HCT116 (cell line): ENCODE measurements around the gene TMEM205. TPM values are rescaled to one million over a fixed set of nuclear protein-coding genes. Genes with fewer than 3 reads are reported as not detected.

Experiments used
- ATAC-seq: fragments of 200-7000 bp; cut with Tn5 transposase; 2 replicates; pipeline ENCODE4 v1.9.1; 2020; ENCODE audit warnings: mild to moderate bottlenecking, moderate library complexity
- BruUV-seq: library from RNA; stranded (reverse); fragments of 400-500 nt; replicated peaks from 2 replicates; lab custom pipeline; 2021; lab: Mats Ljungman, UMichigan
- CTCF ChIA-PET: fragments of 300-600 bp; sonication (Branson Sonifier 250); formaldehyde crosslinking; loops from one replicate; lab custom pipeline; 2021; ENCODE audit warnings: antibody characterized with exemption; lab: Charles Lee
- POLR2A ChIA-PET: fragments of 300-600, 350-600 bp; sonication (Branson Sonifier 250); formaldehyde crosslinking; loops from one replicate; lab custom pipeline; 2021; ENCODE audit warnings: antibody characterized with exemption; lab: Charles Lee
- RAD21 ChIA-PET, 2 experiments: fragments of 300-600 bp; sonication (Branson Sonifier 250); formaldehyde crosslinking; loops; one replicate each; lab custom pipeline; 2023; ENCODE audit warnings: low total read pairs in 2 of 2; ENCODE audit not compliant: uncharacterized antibody in 2 of 2, unreplicated experiment in 2 of 2, low non-redundant PET in 1 of 2; lab: Charles Lee
- DNase-seq: peaks from one replicate; pipeline ENCODE4 v3.0.0-alpha.2; 2010; ENCODE audit warnings: low read depth, low spot score
- H2AFZ ChIP-seq: fragments of 200-600 bp; shearing (Covaris generic), sonication (generic); 2 replicates; pipeline ENCODE4 v1.6.1; 2017; ENCODE audit warnings: low read depth, mixed run types, mixed read lengths, antibody characterized with exemption, low read length; ENCODE audit not compliant: poor library complexity, severe bottlenecking
- H3K27ac ChIP-seq: 2 replicates; pipeline ENCODE4 v1.5.1; 2012; ENCODE audit warnings: low read depth, low read length
- H3K27me3 ChIP-seq: fragments of 200-600 bp; sonication (generic); 2 replicates; pipeline ENCODE4 v1.6.1; 2016; ENCODE audit warnings: mixed run types, low read length, mixed read lengths; ENCODE audit not compliant: insufficient read depth
- H3K36me3 ChIP-seq, 2 experiments: fragments of 200-500 bp in 1 of 2; fragments of 200-600 bp in 1 of 2; sonication (Bioruptor generic) in 1 of 2; sonication (generic) in 1 of 2; 2 replicates each; pipeline versions ENCODE4 v1.5.1 to v1.6.1; 2014 to 2016; ENCODE audit warnings: low read length in 2 of 2, inconsistent platforms in 1 of 2, mixed read lengths in 1 of 2, mixed run types in 1 of 2; ENCODE audit not compliant: insufficient read depth in 2 of 2, control insufficient read depth in 1 of 2
- H3K4me1 ChIP-seq, 2 experiments: fragments of 200-600 bp in 1 of 2; sonication (generic) in 1 of 2; 2 replicates each; pipeline versions ENCODE4 v1.5.1 to v1.6.1; 2012 to 2017; ENCODE audit warnings: low read length in 2 of 2, inconsistent platforms in 1 of 2, mild to moderate bottlenecking in 1 of 2, mixed read lengths in 1 of 2, mixed run types in 1 of 2, moderate library complexity in 1 of 2; ENCODE audit not compliant: insufficient read depth in 2 of 2, control insufficient read depth in 1 of 2
- H3K4me2 ChIP-seq: fragments of 200-600 bp; sonication (generic); 2 replicates; pipeline ENCODE4 v1.6.1; 2017; ENCODE audit warnings: mixed run types, low read length, mixed read lengths
- H3K4me3 ChIP-seq, 2 experiments: fragments of 200-600 bp in 1 of 2; sonication (generic) in 1 of 2; replicated peaks in 1 of 2; 2 replicates each; pipeline ENCODE4 v1.5.1; 2011 to 2016; ENCODE audit warnings: low read length in 2 of 2, control low read depth in 1 of 2, low read depth in 1 of 2, mild to moderate bottlenecking in 1 of 2, mixed read lengths in 1 of 2, mixed run types in 1 of 2
- H3K79me2 ChIP-seq: fragments of 200-600 bp; sonication (generic); 2 replicates; pipeline ENCODE4 v1.6.1; 2017; ENCODE audit warnings: mild to moderate bottlenecking, mixed run types, low read length, moderate library complexity, mixed read lengths; ENCODE audit not compliant: insufficient read depth
- H3K9ac ChIP-seq: fragments of 200-600 bp; sonication (generic); 2 replicates; pipeline ENCODE4 v1.6.1; 2016; ENCODE audit warnings: low read length, mixed read lengths
- H3K9me2 ChIP-seq: fragments of 200-600 bp; sonication (generic), shearing (Covaris generic); 2 replicates; pipeline ENCODE4 v1.6.1; 2017; ENCODE audit warnings: mixed run types, mild to moderate bottlenecking, moderate library complexity; ENCODE audit not compliant: insufficient read depth
- H3K9me3 ChIP-seq, 2 experiments: fragments of 200-500 bp in 1 of 2; fragments of 200-600 bp in 1 of 2; sonication (Bioruptor generic) in 1 of 2; sonication (generic) in 1 of 2; 2 replicates each; pipeline ENCODE4 v1.6.1; 2014 to 2017; ENCODE audit warnings: low read length in 2 of 2, mixed read lengths in 2 of 2, inconsistent platforms in 1 of 2, low read depth in 1 of 2, mild to moderate bottlenecking in 1 of 2, mixed run types in 1 of 2, moderate library complexity in 1 of 2; ENCODE audit not compliant: control insufficient read depth in 1 of 2, insufficient read depth in 1 of 2
- H4K20me1 ChIP-seq: fragments of 200-600 bp; sonication (generic), shearing (Covaris generic); 2 replicates; pipeline ENCODE4 v1.6.1; 2017; ENCODE audit warnings: mixed run types, mild to moderate bottlenecking, moderate library complexity; ENCODE audit not compliant: insufficient read depth
- CEBPB ChIP-seq: IDR thresholded peaks from 2 replicates; pipeline ENCODE4 v1.6.1; 2012; ENCODE audit warnings: low read depth
- EGR1 ChIP-seq: IDR thresholded peaks from 2 replicates; pipeline ENCODE4 v1.6.1; 2012; ENCODE audit warnings: low read depth
- EZH2 ChIP-seq: fragments of 200-600 bp; sonication (generic); IDR thresholded peaks from 2 replicates; pipeline ENCODE4 v1.6.1; 2017; ENCODE audit warnings: antibody characterized with exemption, mixed run types
- EZH2phosphoT487 ChIP-seq: fragments of 200-600 bp; IDR thresholded peaks from 2 replicates; pipeline ENCODE4 v1.6.1; 2018; ENCODE audit warnings: antibody characterized with exemption, borderline replicate concordance
- FOSL1 ChIP-seq: IDR thresholded peaks from 2 replicates; pipeline ENCODE4 v1.6.1; 2012; ENCODE audit warnings: low read depth
- JUND ChIP-seq: IDR thresholded peaks from 2 replicates; pipeline ENCODE4 v1.6.1; 2012
- POLR2A ChIP-seq: IDR thresholded peaks from 2 replicates; pipeline ENCODE4 v1.7.0; 2011; ENCODE audit warnings: borderline replicate concordance; ENCODE audit not compliant: insufficient read depth, insufficient read length; ENCODE audit errors: extremely low read depth
- POLR2AphosphoS5 ChIP-seq: IDR thresholded peaks from 2 replicates; pipeline ENCODE4 v1.6.1; 2011; ENCODE audit warnings: mild to moderate bottlenecking, low read depth, low read length, moderate library complexity
- SIN3A ChIP-seq: IDR thresholded peaks from 2 replicates; pipeline ENCODE4 v1.6.1; 2012; ENCODE audit warnings: low read depth
- SP1 ChIP-seq: IDR thresholded peaks from 2 replicates; pipeline ENCODE4 v1.6.1; 2012; ENCODE audit warnings: low read depth
- SRF ChIP-seq: IDR thresholded peaks from 2 replicates; pipeline ENCODE4 v1.6.1; 2012; ENCODE audit warnings: low read depth
- YY1 ChIP-seq: IDR thresholded peaks from 2 replicates; pipeline ENCODE4 v1.6.1; 2011; ENCODE audit warnings: low read length, low read depth, moderate library complexity, mild to moderate bottlenecking; ENCODE audit not compliant: insufficient replicate concordance; ENCODE audit errors: extremely low read depth
- ZFX ChIP-seq: fragments of 450-650 bp; IDR thresholded peaks from 2 replicates; pipeline ENCODE4 v1.6.1; 2017
- intact Hi-C: fragments of 100-400 bp; cut with micrococcal nuclease; formaldehyde crosslinking; loops from 2 replicates; pipeline ENCODE4 v1.10.0; 2022
- total RNA-seq: library from RNA; stranded (reverse); gene quantifications from one replicate; pipeline ENCODE4 v1.2.1, GENCODE V29; 2021; ENCODE audit not compliant: unreplicated experiment
- TF ChIP-seq, protein P1 (sequence below), 3 experiments: fragments of 200-600 bp in 1 of 3; sonication (generic) in 1 of 3; IDR thresholded peaks in 2 of 3; conservative IDR thresholded peaks in 1 of 3; 2 replicates each; pipeline ENCODE4 v1.5.1; 2012 to 2017; ENCODE audit warnings: low read depth in 2 of 3, low read length in 2 of 3, antibody characterized with exemption in 1 of 3, borderline replicate concordance in 1 of 3, control low read depth in 1 of 3, mild to moderate bottlenecking in 1 of 3, mixed read lengths in 1 of 3, mixed run types in 1 of 3, moderate library complexity in 1 of 3; ENCODE audit not compliant: insufficient read depth in 1 of 3
- TF ChIP-seq, protein P2 (sequence below): IDR thresholded peaks from 2 replicates; pipeline ENCODE4 v1.6.1; 2011; ENCODE audit warnings: mild to moderate bottlenecking, low read length, moderate library complexity; ENCODE audit not compliant: insufficient replicate concordance; ENCODE audit errors: extremely low read depth
- TF ChIP-seq, protein P3 (sequence below): IDR thresholded peaks from 2 replicates; pipeline ENCODE4 v1.6.1; 2012; ENCODE audit warnings: low read depth
- TF ChIP-seq, protein P4 (sequence below): IDR thresholded peaks from 2 replicates; pipeline ENCODE4 v1.6.1; 2012

Gene TMEM205
- total RNA-seq, 1 experiment from 2014 or later, result 55.9 TPM

DNA sequence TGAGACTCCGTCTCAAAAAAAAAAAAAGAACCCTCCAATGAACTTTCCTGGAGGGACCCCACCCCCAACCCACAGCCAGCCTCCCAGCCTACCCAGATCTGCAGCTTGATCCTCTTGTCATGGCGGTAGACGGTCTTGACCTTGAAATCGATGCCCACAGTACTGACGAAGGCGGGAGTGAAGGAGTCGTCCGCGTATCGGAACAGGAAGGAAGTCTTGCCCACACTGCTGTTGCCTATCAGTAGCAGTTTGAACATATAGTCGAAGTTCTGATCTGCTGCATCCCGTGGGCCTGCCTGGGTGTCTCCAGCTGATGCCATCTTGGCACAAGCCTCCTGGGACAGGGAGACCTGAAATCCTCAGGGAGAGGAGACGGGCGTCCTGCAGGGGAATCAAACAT lies 9.0 kb downstream of the TMEM205 start:
- H3K36me3 ChIP-seq, result peaks cover 15 to 16% of the 10 kb centered on the region in 2 experiments
- intact Hi-C loops, result no loop called here
- no peak overlapping the region for H3K9ac ChIP-seq
- CTCF ChIA-PET, result interaction anchor here (1.2 kb wide), 1 partner anchor 43 kb away, joined by 3 read pairs; no protein-coding TSS in a partner anchor
- H3K4me3 ChIP-seq, result no peak overlapping the region
- H3K27ac ChIP-seq, result no peak overlapping the region
- DNase-seq (no peak), ATAC-seq (no peak)
- no TSS peak for BruUV-seq
- H3K4me1 ChIP-seq, result peaks cover 6 to 18% of the 10 kb centered on the region in 2 experiments
- no peaks in the 10 kb centered on the region for H3K79me2 ChIP-seq
- POLR2A ChIA-PET, result no interaction called here
- H4K20me1 ChIP-seq, result no peaks in the 10 kb centered on the region
- no peaks in the 10 kb centered on the region for H3K9me2 ChIP-seq
- no peak overlapping the region for H2AFZ ChIP-seq
- RAD21 ChIA-PET, result interaction anchor here in 1 of 2 experiments (0.7 kb wide), 1 partner anchor 9 kb away, joined by 3 read pairs; the partner anchor contains the start of gene TMEM205
- TF ChIP-seq POLR2AphosphoS5 (no peak), JUND (no peak), EZH2phosphoT487 (no peak), ZFX (no peak), EZH2 (no peak), SIN3A (no peak), SP1 (no peak), SRF (no peak), YY1 (no peak), POLR2A (no peak), CEBPB (no peak), EGR1 (no peak), FOSL1 (no peak)
- TF ChIP-seq, protein P1, sequence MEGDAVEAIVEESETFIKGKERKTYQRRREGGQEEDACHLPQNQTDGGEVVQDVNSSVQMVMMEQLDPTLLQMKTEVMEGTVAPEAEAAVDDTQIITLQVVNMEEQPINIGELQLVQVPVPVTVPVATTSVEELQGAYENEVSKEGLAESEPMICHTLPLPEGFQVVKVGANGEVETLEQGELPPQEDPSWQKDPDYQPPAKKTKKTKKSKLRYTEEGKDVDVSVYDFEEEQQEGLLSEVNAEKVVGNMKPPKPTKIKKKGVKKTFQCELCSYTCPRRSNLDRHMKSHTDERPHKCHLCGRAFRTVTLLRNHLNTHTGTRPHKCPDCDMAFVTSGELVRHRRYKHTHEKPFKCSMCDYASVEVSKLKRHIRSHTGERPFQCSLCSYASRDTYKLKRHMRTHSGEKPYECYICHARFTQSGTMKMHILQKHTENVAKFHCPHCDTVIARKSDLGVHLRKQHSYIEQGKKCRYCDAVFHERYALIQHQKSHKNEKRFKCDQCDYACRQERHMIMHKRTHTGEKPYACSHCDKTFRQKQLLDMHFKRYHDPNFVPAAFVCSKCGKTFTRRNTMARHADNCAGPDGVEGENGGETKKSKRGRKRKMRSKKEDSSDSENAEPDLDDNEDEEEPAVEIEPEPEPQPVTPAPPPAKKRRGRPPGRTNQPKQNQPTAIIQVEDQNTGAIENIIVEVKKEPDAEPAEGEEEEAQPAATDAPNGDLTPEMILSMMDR (IDR thresholded peaks at IDR 0.05 in 2 of 3, conservative IDR thresholded peaks at IDR 0.05 in 1 of 3; ENCODE audit: borderline replicate concordance in 1 of 3, insufficient read depth in 1 of 3, low read depth in 2 of 3, low read length in 2 of 3), result no peak
- TF ChIP-seq, protein P2, sequence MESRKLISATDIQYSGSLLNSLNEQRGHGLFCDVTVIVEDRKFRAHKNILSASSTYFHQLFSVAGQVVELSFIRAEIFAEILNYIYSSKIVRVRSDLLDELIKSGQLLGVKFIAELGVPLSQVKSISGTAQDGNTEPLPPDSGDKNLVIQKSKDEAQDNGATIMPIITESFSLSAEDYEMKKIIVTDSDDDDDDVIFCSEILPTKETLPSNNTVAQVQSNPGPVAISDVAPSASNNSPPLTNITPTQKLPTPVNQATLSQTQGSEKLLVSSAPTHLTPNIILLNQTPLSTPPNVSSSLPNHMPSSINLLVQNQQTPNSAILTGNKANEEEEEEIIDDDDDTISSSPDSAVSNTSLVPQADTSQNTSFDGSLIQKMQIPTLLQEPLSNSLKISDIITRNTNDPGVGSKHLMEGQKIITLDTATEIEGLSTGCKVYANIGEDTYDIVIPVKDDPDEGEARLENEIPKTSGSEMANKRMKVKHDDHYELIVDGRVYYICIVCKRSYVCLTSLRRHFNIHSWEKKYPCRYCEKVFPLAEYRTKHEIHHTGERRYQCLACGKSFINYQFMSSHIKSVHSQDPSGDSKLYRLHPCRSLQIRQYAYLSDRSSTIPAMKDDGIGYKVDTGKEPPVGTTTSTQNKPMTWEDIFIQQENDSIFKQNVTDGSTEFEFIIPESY, result no peak
- TF ChIP-seq, protein P3, sequence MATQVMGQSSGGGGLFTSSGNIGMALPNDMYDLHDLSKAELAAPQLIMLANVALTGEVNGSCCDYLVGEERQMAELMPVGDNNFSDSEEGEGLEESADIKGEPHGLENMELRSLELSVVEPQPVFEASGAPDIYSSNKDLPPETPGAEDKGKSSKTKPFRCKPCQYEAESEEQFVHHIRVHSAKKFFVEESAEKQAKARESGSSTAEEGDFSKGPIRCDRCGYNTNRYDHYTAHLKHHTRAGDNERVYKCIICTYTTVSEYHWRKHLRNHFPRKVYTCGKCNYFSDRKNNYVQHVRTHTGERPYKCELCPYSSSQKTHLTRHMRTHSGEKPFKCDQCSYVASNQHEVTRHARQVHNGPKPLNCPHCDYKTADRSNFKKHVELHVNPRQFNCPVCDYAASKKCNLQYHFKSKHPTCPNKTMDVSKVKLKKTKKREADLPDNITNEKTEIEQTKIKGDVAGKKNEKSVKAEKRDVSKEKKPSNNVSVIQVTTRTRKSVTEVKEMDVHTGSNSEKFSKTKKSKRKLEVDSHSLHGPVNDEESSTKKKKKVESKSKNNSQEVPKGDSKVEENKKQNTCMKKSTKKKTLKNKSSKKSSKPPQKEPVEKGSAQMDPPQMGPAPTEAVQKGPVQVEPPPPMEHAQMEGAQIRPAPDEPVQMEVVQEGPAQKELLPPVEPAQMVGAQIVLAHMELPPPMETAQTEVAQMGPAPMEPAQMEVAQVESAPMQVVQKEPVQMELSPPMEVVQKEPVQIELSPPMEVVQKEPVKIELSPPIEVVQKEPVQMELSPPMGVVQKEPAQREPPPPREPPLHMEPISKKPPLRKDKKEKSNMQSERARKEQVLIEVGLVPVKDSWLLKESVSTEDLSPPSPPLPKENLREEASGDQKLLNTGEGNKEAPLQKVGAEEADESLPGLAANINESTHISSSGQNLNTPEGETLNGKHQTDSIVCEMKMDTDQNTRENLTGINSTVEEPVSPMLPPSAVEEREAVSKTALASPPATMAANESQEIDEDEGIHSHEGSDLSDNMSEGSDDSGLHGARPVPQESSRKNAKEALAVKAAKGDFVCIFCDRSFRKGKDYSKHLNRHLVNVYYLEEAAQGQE, result no peak
- TF ChIP-seq, protein P4, sequence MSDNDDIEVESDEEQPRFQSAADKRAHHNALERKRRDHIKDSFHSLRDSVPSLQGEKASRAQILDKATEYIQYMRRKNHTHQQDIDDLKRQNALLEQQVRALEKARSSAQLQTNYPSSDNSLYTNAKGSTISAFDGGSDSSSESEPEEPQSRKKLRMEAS, result no peak
- H3K27me3 ChIP-seq, result no peaks in the 10 kb centered on the region
- H3K9me3 ChIP-seq, result peaks cover 0 to 5% of the 10 kb centered on the region in 2 experiments; a peak in 1 of 4 replicates
- H3K4me2 ChIP-seq, result no peak overlapping the region
